GM12892 (cell line): Measurements from ENCODE around the gene LYSMD3.

Experiments
- POLR2A ChIP-seq: IDR thresholded peaks from 2 replicates; pipeline ENCODE4 v1.6.1; 2011; ENCODE audit warnings: low read depth, low read length, control low read depth
- POLR2AphosphoS5 ChIP-seq: IDR thresholded peaks from 2 replicates; pipeline ENCODE4 v1.6.1; 2011; ENCODE audit warnings: low read depth, low read length, control low read depth
- TAF1 ChIP-seq: IDR thresholded peaks from 2 replicates; pipeline ENCODE4 v1.6.1; 2011; ENCODE audit warnings: low read depth, mild to moderate bottlenecking, control low read depth, low read length, borderline replicate concordance

GRCh38 chr5:90575712-90576111, 46.3 kb upstream of the LYSMD3 start:
- TF ChIP-seq POLR2A, result no peak
- TF ChIP-seq POLR2AphosphoS5, result no peak
- TF ChIP-seq TAF1, result no peak
